GM18870 (cell line): ENCODE data around the gene RHOG.
"Not testable (repeated sequence)": the region's sequence is repeated elsewhere in the genome, so short reads cannot be mapped to it uniquely, and the experiment has no call there.

Experiments used
- ATAC-seq: cut with Tn5 transposase; IDR thresholded peaks from one replicate; pipeline ENCODE4 v1.9.1; 2021; ENCODE audit warnings: moderate library complexity; ENCODE audit not compliant: unreplicated experiment

The RHOG gene

DNA sequence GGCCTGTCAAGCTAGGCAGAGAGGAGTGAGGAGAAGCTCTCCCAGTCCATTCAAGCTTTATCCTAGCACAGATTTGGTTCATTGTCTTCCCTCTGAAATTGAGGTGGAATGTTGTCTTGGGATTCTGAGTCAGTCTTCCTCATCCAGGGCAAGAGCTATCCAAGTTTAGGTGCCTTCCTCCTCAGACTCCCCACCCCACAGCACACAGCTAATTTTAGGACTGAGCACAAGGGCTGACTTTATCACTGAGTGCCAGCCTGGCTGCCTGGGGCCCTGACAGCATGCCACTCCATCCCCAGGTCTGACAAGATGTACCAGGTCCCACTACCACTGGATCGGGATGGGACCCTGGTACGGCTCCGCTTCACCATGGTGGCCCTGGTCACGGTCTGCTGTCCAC, 29.8 kb downstream of the RHOG start:
- no peak for ATAC-seq

- no peak for ATAC-seq
Measured at GRCh38 chr11:3810446-3810845, 30.3 kb downstream of the RHOG start.

DNA sequence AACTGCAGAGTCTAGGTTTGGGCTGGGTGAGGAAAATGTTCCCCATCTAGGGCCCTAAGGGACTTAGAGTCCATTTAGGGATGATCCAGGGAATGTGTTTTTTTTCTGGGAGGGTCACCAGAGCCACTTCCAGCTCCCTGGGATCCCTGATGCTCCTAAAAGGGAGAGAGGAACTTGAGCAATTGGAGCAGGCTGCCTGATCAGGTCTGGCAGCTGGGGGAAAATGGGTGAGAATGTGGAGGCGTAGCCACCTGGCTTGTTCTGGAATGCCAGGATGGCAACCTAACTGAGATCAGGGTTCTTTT, 31.2 kb downstream of the RHOG start:
- no peak for ATAC-seq

- peak; percentile 78 for ATAC-seq
Measured at GRCh38 chr11:3808861-3809623, 31.7 kb downstream of the RHOG start.

- ATAC-seq: no peak
Measured at GRCh38 chr11:3807909-3808860, 32.6 kb downstream of the RHOG start, which contains the start of gene PGAP2. TSS of gene PGAP2 (plus strand) at chr11:3808560. CDS start at chr11:3811260, 2,700 bp downstream.

- no peak for ATAC-seq
Measured at GRCh38 chr11:3803726-3804495, 36.8 kb downstream of the RHOG start.

GRCh38 chr11:3802011-3802790, 38.6 kb downstream of the RHOG start:
- ATAC-seq: no peak

DNA sequence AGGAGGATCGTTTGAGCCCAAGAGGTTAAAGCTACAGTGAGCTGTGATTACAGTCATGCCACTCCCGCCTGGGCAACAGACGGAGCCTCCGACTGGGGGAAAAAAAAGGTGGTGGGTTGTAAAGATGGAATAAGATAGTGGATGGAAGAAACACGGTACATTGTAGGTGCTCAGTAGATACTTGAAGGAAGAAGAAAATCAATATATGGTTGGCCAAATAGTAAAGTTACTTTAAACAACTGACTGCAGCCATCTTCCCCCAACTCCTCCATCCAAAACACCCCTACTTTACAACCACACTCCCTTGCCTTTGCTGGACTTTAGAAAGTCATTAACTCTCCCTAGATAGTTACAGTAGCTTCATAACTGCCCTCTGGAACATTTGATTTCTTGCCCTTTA, 40.9 kb downstream of the RHOG start:
- no peak for ATAC-seq

- no peak for ATAC-seq
Measured at GRCh38 chr11:3799143-3799542, 41.6 kb downstream of the RHOG start.

GRCh38 chr11:3797329-3798090, 43.2 kb downstream of the RHOG start, which contains the start of gene NUP98:
TSS of gene NUP98 (minus strand) at chr11:3797554. CDS start at chr11:3782117, 15,437 bp downstream.
- peak; percentile 89 for ATAC-seq

DNA sequence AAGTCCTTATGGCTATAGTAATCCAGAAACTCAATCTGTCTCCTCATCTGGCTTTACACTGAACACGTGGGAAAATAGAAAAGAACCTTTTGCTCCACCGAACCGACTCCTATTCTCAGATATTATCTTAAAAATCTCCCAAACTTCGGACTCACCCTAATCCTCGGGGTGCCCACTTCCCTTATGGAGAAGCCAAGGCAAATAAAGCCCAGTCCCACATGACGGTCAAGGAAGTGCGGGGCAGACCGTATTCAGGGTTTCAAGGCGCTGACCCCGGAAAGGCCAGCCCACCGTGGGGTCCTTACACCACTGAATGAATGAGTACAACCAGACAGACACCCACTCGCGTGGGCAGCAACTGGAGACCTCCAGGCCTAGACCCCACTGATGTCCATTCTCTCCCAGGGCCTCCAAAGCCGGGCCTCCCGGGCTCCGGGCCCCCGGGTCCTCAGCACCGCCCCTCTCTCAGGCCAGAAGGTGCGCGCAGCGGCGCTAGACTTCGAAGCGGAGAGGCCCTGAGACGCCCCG, 43.9 kb downstream of the RHOG start:
- ATAC-seq: peak; percentile 16

DNA sequence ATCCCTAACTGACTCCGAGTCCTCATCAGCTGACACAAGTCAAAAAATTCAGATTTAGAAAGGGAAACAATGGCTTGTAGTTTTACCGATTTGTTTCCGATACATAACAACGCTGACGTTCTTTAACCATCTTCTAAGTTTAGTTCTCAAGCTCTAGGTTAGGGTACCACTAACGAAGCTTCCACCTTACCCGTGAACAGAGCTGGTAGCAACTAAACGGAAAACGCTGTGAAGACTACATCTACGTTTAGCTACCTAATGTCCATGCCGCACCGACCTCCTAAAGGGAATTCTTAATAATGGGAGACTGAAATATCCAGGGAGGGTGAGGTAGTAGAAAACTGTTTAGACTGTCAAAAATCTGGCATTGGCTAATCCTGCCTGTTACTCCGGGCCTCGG, 44.4 kb downstream of the RHOG start:
- ATAC-seq: no peak

DNA sequence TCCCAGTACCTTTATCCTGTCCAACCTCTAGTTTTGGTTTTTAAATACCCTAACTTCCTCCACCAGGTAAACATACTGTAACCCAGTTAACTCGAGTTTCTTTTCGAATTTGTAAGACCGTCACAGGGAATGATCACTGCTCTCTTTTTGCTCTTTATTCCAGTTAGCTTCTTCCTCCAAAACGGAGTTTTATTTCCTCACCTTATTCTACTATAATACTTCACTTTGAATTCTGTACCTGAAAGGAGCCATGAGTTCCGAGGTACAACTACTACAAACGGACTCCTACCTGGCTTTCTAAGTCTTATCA, 44.8 kb downstream of the RHOG start:
- no peak for ATAC-seq

GRCh38 chr11:3795131-3796001, 45.4 kb downstream of the RHOG start:
- no peak for ATAC-seq

- not testable (repeated sequence) for ATAC-seq
Measured at GRCh38 chr11:3794387-3794786, 46.4 kb downstream of the RHOG start.

DNA sequence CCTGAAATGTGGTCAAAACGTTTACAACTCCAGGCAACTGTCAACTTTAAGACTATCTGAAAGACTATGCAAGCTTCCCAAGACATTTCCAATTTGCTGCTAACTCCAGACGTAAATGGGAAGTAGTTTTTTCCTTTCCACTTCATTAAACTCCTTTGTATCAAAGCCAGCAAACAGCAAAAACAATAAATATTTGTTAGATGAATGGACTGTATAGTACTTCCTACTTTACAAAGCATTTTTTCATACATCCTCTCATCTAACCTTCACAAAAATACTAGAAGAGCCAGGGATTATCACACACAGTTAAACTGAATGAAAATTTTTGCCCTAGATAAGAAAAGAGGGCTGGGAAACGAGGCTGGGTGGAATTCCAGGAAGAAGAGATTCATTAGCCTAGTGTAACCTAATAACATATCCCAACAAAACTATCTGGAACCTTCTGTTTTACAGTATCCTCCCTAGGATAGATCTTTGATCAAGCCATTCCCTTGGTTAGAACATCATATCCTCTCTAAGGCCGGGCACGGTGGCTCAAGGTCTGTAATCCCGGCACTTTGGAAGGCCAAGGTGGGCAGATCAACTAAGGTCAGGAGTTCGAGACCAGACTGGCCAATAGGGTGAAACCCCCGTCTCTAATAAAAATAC, 53.9 kb downstream of the RHOG start:
- ATAC-seq: no peak

DNA sequence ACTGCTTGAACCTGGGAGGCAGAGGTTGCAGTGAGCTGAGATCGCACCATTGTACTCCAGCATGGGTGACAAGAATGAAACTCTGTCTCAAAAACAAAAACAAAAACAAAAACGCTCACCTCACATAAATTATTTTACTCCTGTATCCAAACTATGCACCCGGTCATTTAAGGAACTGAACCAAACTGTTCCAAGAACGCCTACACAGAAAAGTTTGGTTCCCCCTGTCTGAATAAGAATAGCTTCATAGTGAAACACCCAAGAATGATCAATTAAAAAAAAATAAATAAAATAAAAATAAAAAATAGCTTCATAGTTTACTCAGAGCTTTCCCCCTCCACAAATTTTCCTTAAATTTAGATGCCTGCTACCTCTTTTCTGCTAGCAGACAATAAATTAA, 57.1 kb downstream of the RHOG start:
- no peak for ATAC-seq

GRCh38 chr11:3782963-3783362, 57.8 kb downstream of the RHOG start:
- ATAC-seq: no peak
